Measurements from ENCODE around the gene RUVBL2. TPM values are rescaled to one million over a fixed set of nuclear protein-coding genes. Genes with fewer than 3 reads are reported as not detected.

The RUVBL2 gene
- total RNA-seq, 1 experiment from 2014 or later = 227 TPM

DNA sequence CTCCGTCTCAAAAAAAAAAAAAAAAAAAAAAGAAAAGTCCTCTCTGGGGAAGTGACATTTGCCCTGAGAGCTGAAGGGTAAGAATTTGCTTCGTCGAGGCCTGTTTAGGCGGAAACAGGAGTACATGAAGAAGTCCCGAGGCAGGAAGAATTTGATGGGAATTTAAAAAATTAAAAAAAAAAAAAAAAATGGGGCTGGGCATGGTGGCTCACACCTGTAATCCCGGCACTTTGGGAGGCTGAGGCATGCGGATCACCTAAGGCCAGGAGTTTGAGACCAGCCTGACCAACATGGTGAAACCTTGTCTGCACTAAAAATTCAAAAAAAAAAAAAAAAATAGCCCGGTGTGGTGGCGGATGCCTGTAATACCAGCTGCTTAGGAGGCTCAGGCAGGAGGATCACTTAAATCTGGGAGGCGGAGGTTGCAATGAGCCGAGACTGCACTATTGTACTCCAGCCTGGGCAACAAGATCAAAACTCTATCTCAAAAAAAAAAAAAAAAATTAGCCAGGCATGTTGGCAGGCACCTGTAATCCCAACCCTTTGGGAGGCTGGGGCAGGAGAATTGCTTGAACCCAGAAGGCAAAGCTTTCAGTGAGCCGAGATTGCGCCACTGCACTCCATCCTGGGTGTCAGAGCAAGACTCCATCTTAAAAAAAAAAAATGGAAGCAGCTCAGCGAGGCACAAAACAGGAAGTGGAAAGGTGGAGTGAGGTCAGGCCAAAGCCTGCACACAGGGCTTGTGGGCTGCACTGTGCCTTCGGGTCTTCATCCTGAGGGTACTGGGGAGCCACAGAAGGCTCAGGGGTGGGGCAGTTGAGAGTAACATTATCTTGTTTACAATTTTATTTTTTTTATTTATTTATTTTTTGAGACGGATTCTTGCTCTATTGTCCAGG is 34.1 kb upstream of the RUVBL2 start:
- TF ChIP-seq, protein P1, sequence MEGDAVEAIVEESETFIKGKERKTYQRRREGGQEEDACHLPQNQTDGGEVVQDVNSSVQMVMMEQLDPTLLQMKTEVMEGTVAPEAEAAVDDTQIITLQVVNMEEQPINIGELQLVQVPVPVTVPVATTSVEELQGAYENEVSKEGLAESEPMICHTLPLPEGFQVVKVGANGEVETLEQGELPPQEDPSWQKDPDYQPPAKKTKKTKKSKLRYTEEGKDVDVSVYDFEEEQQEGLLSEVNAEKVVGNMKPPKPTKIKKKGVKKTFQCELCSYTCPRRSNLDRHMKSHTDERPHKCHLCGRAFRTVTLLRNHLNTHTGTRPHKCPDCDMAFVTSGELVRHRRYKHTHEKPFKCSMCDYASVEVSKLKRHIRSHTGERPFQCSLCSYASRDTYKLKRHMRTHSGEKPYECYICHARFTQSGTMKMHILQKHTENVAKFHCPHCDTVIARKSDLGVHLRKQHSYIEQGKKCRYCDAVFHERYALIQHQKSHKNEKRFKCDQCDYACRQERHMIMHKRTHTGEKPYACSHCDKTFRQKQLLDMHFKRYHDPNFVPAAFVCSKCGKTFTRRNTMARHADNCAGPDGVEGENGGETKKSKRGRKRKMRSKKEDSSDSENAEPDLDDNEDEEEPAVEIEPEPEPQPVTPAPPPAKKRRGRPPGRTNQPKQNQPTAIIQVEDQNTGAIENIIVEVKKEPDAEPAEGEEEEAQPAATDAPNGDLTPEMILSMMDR (conservative IDR thresholded peaks at IDR 0.05; ENCODE audit: low read depth, low read length) = no peak
- no peak for TF ChIP-seq EZH2 (IDR thresholded peaks at IDR 0.05; ENCODE audit: borderline replicate concordance, low read depth, low read length, poor library complexity, severe bottlenecking)
- Histone ChIP-seq H3K9me3 (ENCODE audit: low read depth, low read length, poor library complexity, severe bottlenecking) (no peaks in the 10 kb centered on the region), H3K4me3 (ENCODE audit: low read depth, low read length, poor library complexity, severe bottlenecking) (no peak overlapping the region), H3K27me3 (replicated peaks; ENCODE audit: insufficient read depth, low read depth, low read length, poor library complexity) (no peaks in the 10 kb centered on the region), H3K4me1 (ENCODE audit: insufficient read depth, low read length, poor library complexity, severe bottlenecking) (peaks cover 24% of the 10 kb centered on the region), H3K27ac (ENCODE audit: low read depth, low read length, poor library complexity, severe bottlenecking) (no peak overlapping the region), H3K36me3 (ENCODE audit: insufficient read depth, low read length, poor library complexity, severe bottlenecking) (no peaks in the 10 kb centered on the region)
- DNase-seq (ENCODE audit: low spot score) = no peak
- no TSS peak for BruUV-seq (replicated peaks)
- POLR2A ChIA-PET (ENCODE audit: low non-redundant PET) = no interaction called here
- intact Hi-C loops (cut with micrococcal nuclease; ENCODE audit: unreplicated experiment) = loop anchor here (10.0 kb wide), 2 partner anchors 85 to 315 kb away; partner anchors contain the start of genes CA11 and PPP1R15A
- CTCF ChIA-PET = no interaction called here

DNA sequence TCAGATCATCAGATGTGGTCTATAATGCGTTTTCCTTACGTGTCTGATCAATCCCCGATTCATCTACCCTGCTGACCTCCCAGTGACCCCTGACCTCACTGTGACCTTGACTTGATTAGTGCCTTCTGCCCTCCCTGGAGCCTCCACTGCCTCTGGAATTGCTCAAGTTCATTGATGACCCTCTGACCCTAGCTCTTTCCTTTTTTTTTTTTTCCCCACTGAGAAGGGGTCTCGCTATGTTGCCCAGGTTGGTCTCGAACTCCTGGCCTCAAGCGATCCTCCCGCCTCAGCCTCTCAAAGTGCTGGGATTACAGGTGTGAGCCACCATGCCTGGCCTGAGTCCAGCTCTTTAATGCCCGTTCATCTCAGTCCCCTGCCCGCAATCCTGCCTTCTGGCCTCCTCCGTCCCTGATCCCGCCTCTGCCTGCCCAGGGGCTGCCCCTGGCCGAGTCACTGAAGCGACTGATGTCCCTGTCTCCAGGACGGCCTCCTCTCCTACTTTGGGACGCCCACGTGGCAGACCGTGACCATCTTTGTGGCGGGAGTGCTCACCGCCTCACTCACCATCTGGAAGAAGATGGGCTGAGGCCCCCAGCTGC is 32.5 kb upstream of the RUVBL2 start:
- no peak overlapping the region for H3K27ac ChIP-seq (ENCODE audit: low read depth, low read length, poor library complexity, severe bottlenecking)
- peaks cover 19% of the 10 kb centered on the region for H3K4me1 ChIP-seq (ENCODE audit: insufficient read depth, low read length, poor library complexity, severe bottlenecking)
- no TSS peak for BruUV-seq (replicated peaks)
- TF ChIP-seq EZH2 (IDR thresholded peaks at IDR 0.05; ENCODE audit: borderline replicate concordance, low read depth, low read length, poor library complexity, severe bottlenecking) = no peak
- peaks cover 3% of the 10 kb centered on the region for H3K36me3 ChIP-seq (ENCODE audit: insufficient read depth, low read length, poor library complexity, severe bottlenecking)
- CTCF ChIA-PET = no interaction called here
- intact Hi-C loops (cut with micrococcal nuclease; ENCODE audit: unreplicated experiment) = loop anchor here (10.0 kb wide), 2 partner anchors 86 to 316 kb away; partner anchors contain the start of genes CA11 and PPP1R15A
- no peaks in the 10 kb centered on the region for H3K27me3 ChIP-seq (replicated peaks; ENCODE audit: insufficient read depth, low read depth, low read length, poor library complexity)
- no peaks in the 10 kb centered on the region for H3K9me3 ChIP-seq (ENCODE audit: low read depth, low read length, poor library complexity, severe bottlenecking)
- POLR2A ChIA-PET (ENCODE audit: low non-redundant PET) = interaction anchor here (0.6 kb wide), 1 partner anchor 19 kb away, joined by 5 read pairs; no protein-coding TSS in a partner anchor
- DNase-seq (ENCODE audit: low spot score) = no peak
- H3K4me3 ChIP-seq (ENCODE audit: low read depth, low read length, poor library complexity, severe bottlenecking) = no peak overlapping the region

DNA sequence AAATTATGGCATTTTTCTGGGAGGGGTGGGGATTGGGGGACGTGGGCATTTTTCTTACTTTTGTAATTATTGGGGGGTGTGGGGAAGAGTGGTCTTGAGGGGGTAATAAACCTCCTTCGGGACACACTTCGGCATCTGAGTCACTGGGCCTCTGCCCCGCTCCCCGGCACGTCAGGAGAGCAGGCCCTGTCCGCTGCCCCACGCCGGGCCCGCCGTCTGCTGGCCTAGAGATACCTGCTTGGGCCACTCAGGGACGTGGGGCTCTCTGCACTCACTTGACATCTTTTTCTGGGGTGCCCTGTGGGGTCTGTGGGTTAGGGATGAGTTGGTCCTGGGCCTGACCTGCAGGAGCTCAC is 32.0 kb upstream of the RUVBL2 start:
- Histone ChIP-seq H3K27me3 (replicated peaks; ENCODE audit: insufficient read depth, low read depth, low read length, poor library complexity) (no peaks in the 10 kb centered on the region), H3K36me3 (ENCODE audit: insufficient read depth, low read length, poor library complexity, severe bottlenecking) (peaks cover 8% of the 10 kb centered on the region), H3K27ac (ENCODE audit: low read depth, low read length, poor library complexity, severe bottlenecking) (peak overlapping the region; percentile 63), H3K4me1 (ENCODE audit: insufficient read depth, low read length, poor library complexity, severe bottlenecking) (peaks cover 24% of the 10 kb centered on the region), H3K9me3 (ENCODE audit: low read depth, low read length, poor library complexity, severe bottlenecking) (no peaks in the 10 kb centered on the region), H3K4me3 (ENCODE audit: low read depth, low read length, poor library complexity, severe bottlenecking) (no peak overlapping the region)
- CTCF ChIA-PET = interaction anchor here (0.6 kb wide), 1 partner anchor 32 kb away, joined by 10 read pairs; the partner anchor contains the start of gene RUVBL2
- TF ChIP-seq, protein P1 (conservative IDR thresholded peaks at IDR 0.05; ENCODE audit: low read depth, low read length) = no peak
- no peak for TF ChIP-seq EZH2 (IDR thresholded peaks at IDR 0.05; ENCODE audit: borderline replicate concordance, low read depth, low read length, poor library complexity, severe bottlenecking)
- no TSS peak for BruUV-seq (replicated peaks)
- intact Hi-C loops (cut with micrococcal nuclease; ENCODE audit: unreplicated experiment) = loop anchor here (10.0 kb wide), 2 partner anchors 87 to 317 kb away; partner anchors contain the start of genes CA11 and PPP1R15A
- POLR2A ChIA-PET (ENCODE audit: low non-redundant PET) = no interaction called here
- DNase-seq (ENCODE audit: low spot score) = no peak
